Lung (tissue), 12 donors: ENCODE results near the gene GINS3. TPM values are rescaled to one million over a fixed set of nuclear protein-coding genes. Genes with fewer than 3 reads are reported as not detected.
A peak's percentile ranks its signal among the peaks of the same experiment; 100 is the strongest.

ENCODE experiments used
- ATAC-seq: fragments of 200-7000 bp; cut with Tn5 transposase; one replicate; pipeline ENCODE4 v1.9.1; 2020; ENCODE audit warnings: moderate number of reproducible peaks; ENCODE audit not compliant: insufficient read depth, low FRiP score
- DNase-seq, 3 donors: peaks; one replicate each; pipeline ENCODE4 v3.0.0-alpha.2; 2013 to 2017
- H3K27ac ChIP-seq, 2 donors: one replicate each; pipeline ENCODE4 v1.5.1; 2013; ENCODE audit warnings: mild to moderate bottlenecking in 2 of 2, moderate library complexity in 2 of 2, control low read depth in 1 of 2, inconsistent platforms in 1 of 2, low read depth in 1 of 2, low read length in 1 of 2
- H3K27me3 ChIP-seq, 3 donors: one replicate each; pipeline ENCODE4 v1.5.1; 2013; ENCODE audit warnings: low read length in 2 of 3; ENCODE audit not compliant: control insufficient read depth in 3 of 3, insufficient read depth in 3 of 3
- H3K36me3 ChIP-seq, 4 donors: one replicate each; pipeline ENCODE4 v1.5.1; 2013; ENCODE audit warnings: low read length in 4 of 4, mild to moderate bottlenecking in 1 of 4, moderate library complexity in 1 of 4; ENCODE audit not compliant: control insufficient read depth in 4 of 4, insufficient read depth in 4 of 4
- H3K4me1 ChIP-seq, 5 donors: one replicate each; pipeline ENCODE4 v1.5.1; 2013; ENCODE audit warnings: low read length in 5 of 5, mild to moderate bottlenecking in 2 of 5, moderate library complexity in 1 of 5; ENCODE audit not compliant: control insufficient read depth in 5 of 5, insufficient read depth in 5 of 5
- H3K4me3 ChIP-seq: one replicate; pipeline ENCODE4 v1.5.1; 2013; ENCODE audit warnings: mild to moderate bottlenecking, control low read depth, moderate library complexity
- H3K9ac ChIP-seq, 2 donors: one replicate each; pipeline ENCODE4 v1.5.1; 2013; ENCODE audit warnings: low read length in 2 of 2, control low read depth in 1 of 2; ENCODE audit not compliant: insufficient read depth in 1 of 2
- H3K9me3 ChIP-seq, 4 donors: one replicate each; pipeline ENCODE4 v1.5.1; 2013; ENCODE audit warnings: low read length in 3 of 4, mild to moderate bottlenecking in 1 of 4, moderate library complexity in 1 of 4; ENCODE audit not compliant: control insufficient read depth in 4 of 4, insufficient read depth in 3 of 4
- CTCF ChIP-seq: IDR thresholded peaks from 2 replicates; pipeline ENCODE4 v1.5.1; 2012; ENCODE audit warnings: mild to moderate bottlenecking; ENCODE audit errors: control extremely low read depth, extremely low read depth
- WGBS, 2 donors: extraction: QIAGEN DNeasy Blood & Tissue Kit; methylation state at CpG; one replicate each; pipeline ENCODE4 v1.1.7; 2013; 5-methylcytosine and 5-hydroxymethylcytosine counted together
- polyA plus RNA-seq, 2 donors: library from polyadenylated mRNA; stranded (reverse); fragments of 200-250 nt; gene quantifications; one replicate each; pipeline ENCODE4 v1.2.1, GENCODE V29; 2013
- total RNA-seq, 2 donors: library from RNA; depleted of rRNA in 1 of 2; stranded (reverse); fragments of >200 nt in 1 of 2; gene quantifications; one replicate each; pipeline ENCODE4 v1.2.1, GENCODE V29; 2014 to 2021
- donor health status: control.
- donor health status: control.
- donor health status: Bipolar disorder and iron deficiency.
- donor health status: healthy.
- donor health status: DM: yes; HTN: yes; CAD: no.

Gene GINS3
- total and polyA plus RNA-seq, 4 donors = 2.7 to 5.1 (median 3.4) TPM

- 89 to 94% methylated on average over 7 of the region's 7 CpGs for WGBS, 2 donors
- Histone ChIP-seq H3K4me3 (no peak overlapping the region), H3K27me3 (peaks cover 0 to 2% (median 0%) of the 10 kb centered on the region in 3 donors), H3K27ac (peak overlapping the region in 1 of 2 donors; percentile 97), H3K9ac (no peak overlapping the region), H3K4me1 (peaks cover 0 to 2% (median 0%) of the 10 kb centered on the region in 5 donors), H3K9me3 (no peaks in the 10 kb centered on the region), H3K36me3 (no peaks in the 10 kb centered on the region)
- DNase-seq (no peak), ATAC-seq (no peak)
- TF ChIP-seq CTCF = no peak
Observed at GRCh38 chr16:58418026-58418425, 25.8 kb downstream of the GINS3 start.

- no peaks in the 10 kb centered on the region for H3K9me3 ChIP-seq
- H3K4me3 ChIP-seq = no peak overlapping the region
- TF ChIP-seq CTCF = no peak
- peaks cover 0 to 2% (median 0%) of the 10 kb centered on the region in 5 donors for H3K4me1 ChIP-seq
- no peaks in the 10 kb centered on the region for H3K36me3 ChIP-seq
- H3K9ac ChIP-seq = no peak overlapping the region
- no peak for ATAC-seq
- H3K27me3 ChIP-seq = peaks cover 0 to 3% (median 0%) of the 10 kb centered on the region in 3 donors
- WGBS, 2 donors = 57 to 79% methylated on average over 4 of the region's 4 CpGs
- DNase-seq = no peak
- peak overlapping the region in 1 of 2 donors; percentile 97 for H3K27ac ChIP-seq
Observed at GRCh38 chr16:58418601-58419000, 26.3 kb downstream of the GINS3 start.

- H3K27ac ChIP-seq = peak overlapping the region in 1 of 2 donors; percentile 80
- no peaks in the 10 kb centered on the region for H3K36me3 ChIP-seq
- no peaks in the 10 kb centered on the region for H3K9me3 ChIP-seq
- no peak overlapping the region for H3K4me3 ChIP-seq
- TF ChIP-seq CTCF = no peak
- ATAC-seq (no peak), DNase-seq (no peak)
- H3K9ac ChIP-seq = no peak overlapping the region
- H3K4me1 ChIP-seq = peaks cover 0 to 2% (median 0%) of the 10 kb centered on the region in 5 donors
- WGBS, 2 donors = 88% methylated on average over 15 of the region's 15 CpGs
- H3K27me3 ChIP-seq = peaks cover 0 to 3% (median 0%) of the 10 kb centered on the region in 3 donors
Observed at GRCh38 chr16:58419241-58419990, 27.1 kb downstream of the GINS3 start.
